K562 (cell line): ENCODE measurements around the gene KIF9. TPM values are rescaled to one million over a fixed set of nuclear protein-coding genes. Genes with fewer than 3 reads are reported as not detected.

Experiments used
- AFF1 ChIP-seq, 2 experiments: fragments of 450-650 bp; IDR thresholded peaks; 2 replicates each; pipeline ENCODE4 v1.6.1; 2018; ENCODE audit warnings: mild to moderate bottlenecking in 2 of 2, low read depth in 1 of 2; ENCODE audit not compliant: partially characterized antibody in 2 of 2
- ATF3 ChIP-seq, 2 experiments: fragments of 450-650 bp in 1 of 2; sonication (generic) in 1 of 2; formaldehyde crosslinking in 1 of 2; IDR thresholded peaks in 1 of 2; conservative IDR thresholded peaks in 1 of 2; 2 replicates each; pipeline versions ENCODE4 v1.6.1 to v1.8.1; 2016 to 2023; ENCODE audit warnings: mild to moderate bottlenecking in 2 of 2, moderate library complexity in 2 of 2, inconsistent platforms in 1 of 2, missing genetic modification reagents in 1 of 2
- ATF4 ChIP-seq: fragments of 450-650 bp; formaldehyde crosslinking; IDR thresholded peaks from 2 replicates; pipeline ENCODE4 v1.4.0; 2022; ENCODE audit warnings: mild to moderate bottlenecking, moderate library complexity
- CBFB ChIP-seq: sonication (generic); formaldehyde crosslinking; IDR thresholded peaks from 2 replicates; pipeline ENCODE4 v1.4.0; 2020; ENCODE audit warnings: mild to moderate bottlenecking, missing genetic modification reagents
- E2F6 ChIP-seq, 2 experiments: IDR thresholded peaks; 2 replicates each; pipeline ENCODE4 v1.6.1; 2011; ENCODE audit warnings: borderline replicate concordance in 1 of 2, control low read depth in 1 of 2, low read depth in 1 of 2, low read length in 1 of 2, mild to moderate bottlenecking in 1 of 2, mixed read lengths in 1 of 2, moderate library complexity in 1 of 2; ENCODE audit not compliant: insufficient read depth in 1 of 2, insufficient read length in 1 of 2, poor library complexity in 1 of 2, severe bottlenecking in 1 of 2; ENCODE audit errors: extremely low read depth in 1 of 2
- KAT8 ChIP-seq: fragments of 450-650 bp; IDR thresholded peaks from 2 replicates; pipeline ENCODE4 v1.6.1; 2016; ENCODE audit warnings: low read depth, mild to moderate bottlenecking
- MAFG ChIP-seq: fragments of 450-650 bp; conservative IDR thresholded peaks from 2 replicates; pipeline ENCODE4 v1.6.1; 2016; ENCODE audit warnings: missing genetic modification characterization, missing compliant biosample characterization
- NFIX ChIP-seq: fragments of 250-450 bp; sonication (Bioruptor Pico); IDR thresholded peaks from 2 replicates; pipeline ENCODE4 v1.4.0; 2020; ENCODE audit warnings: low read depth, mild to moderate bottlenecking, moderate library complexity
- NFXL1 ChIP-seq: fragments of 450-650 bp; formaldehyde crosslinking; IDR thresholded peaks from 2 replicates; pipeline ENCODE4 v1.4.0; 2021; ENCODE audit warnings: mild to moderate bottlenecking
- SMARCC2 ChIP-seq: fragments of 450-650 bp; IDR thresholded peaks from 2 replicates; pipeline ENCODE4 v1.6.1; 2017; ENCODE audit warnings: antibody characterized with exemption, moderate library complexity, mild to moderate bottlenecking, low read depth
- XRCC3 ChIP-seq: fragments of 450-650 bp; IDR thresholded peaks from 2 replicates; pipeline ENCODE4 v1.6.1; 2017; ENCODE audit warnings: mild to moderate bottlenecking, moderate library complexity
- ZFP1 ChIP-seq: fragments of 450-650 bp; formaldehyde crosslinking; IDR thresholded peaks from 2 replicates; pipeline ENCODE4 v1.4.0; 2020; ENCODE audit warnings: mild to moderate bottlenecking, mixed read lengths
- ZZZ3 ChIP-seq: fragments of 450-650 bp; IDR thresholded peaks from 2 replicates; pipeline ENCODE4 v1.6.1; 2016; ENCODE audit warnings: antibody characterized with exemption, mild to moderate bottlenecking, moderate library complexity
- polyA plus RNA-seq, 8 experiments: library from polyadenylated mRNA; depleted of rRNA in 4 of 8; stranded (reverse) in 5 of 8; unstranded in 3 of 8; fragments of >200 nt; fragmentation: Nextera tagmentation in 2 of 8; fragmentation: Illumina TruSeq in 1 of 8; extraction: Ambion mirVana in 2 of 8; extraction: Trizol in 1 of 8; gene quantifications; 2 replicates each; pipeline versions ENCODE4 v1.2.1 to v1.2.3, GENCODE V29; 2011 to 2014; ENCODE audit warnings: inconsistent platforms in 1 of 8, missing spikeins in 1 of 8
- total RNA-seq, 7 experiments: library from RNA; depleted of rRNA in 6 of 7; stranded (reverse); fragments of >200 nt in 6 of 7; fragmentation: Illumina TruSeq in 2 of 7; extraction: Trizol in 2 of 7; gene quantifications; 2 replicates each; pipeline versions ENCODE4 v1.2.1 to v1.2.3, GENCODE V29; 2011 to 2021; ENCODE audit warnings: low replicate concordance in 1 of 7
- TF ChIP-seq, protein P1 (sequence below): sonication (generic); IDR thresholded peaks from 2 replicates; pipeline ENCODE4 v1.6.1; 2016
- TF ChIP-seq, protein P2 (sequence below): fragments of 200-800 bp; sonication (Bioruptor generic); IDR thresholded peaks from 2 replicates; pipeline ENCODE4 v1.6.1; 2017; ENCODE audit warnings: missing genetic modification characterization, missing compliant biosample characterization

The KIF9 gene
- total and polyA plus RNA-seq, 9 of the 15 experiments (the other 6 are each of a cell fraction or from before 2014, with no cell fraction given): 16.9 to 56.9 (median 25.0) TPM

- TF ChIP-seq E2F6 (IDR thresholded peaks at IDR 0.05; ENCODE audit: borderline replicate concordance in 1 of 2, extremely low read depth in 1 of 2, insufficient read depth in 1 of 2, insufficient read length in 1 of 2, low read depth in 1 of 2, low read length in 1 of 2, poor library complexity in 1 of 2, severe bottlenecking in 1 of 2): no peak
- TF ChIP-seq, protein P1, sequence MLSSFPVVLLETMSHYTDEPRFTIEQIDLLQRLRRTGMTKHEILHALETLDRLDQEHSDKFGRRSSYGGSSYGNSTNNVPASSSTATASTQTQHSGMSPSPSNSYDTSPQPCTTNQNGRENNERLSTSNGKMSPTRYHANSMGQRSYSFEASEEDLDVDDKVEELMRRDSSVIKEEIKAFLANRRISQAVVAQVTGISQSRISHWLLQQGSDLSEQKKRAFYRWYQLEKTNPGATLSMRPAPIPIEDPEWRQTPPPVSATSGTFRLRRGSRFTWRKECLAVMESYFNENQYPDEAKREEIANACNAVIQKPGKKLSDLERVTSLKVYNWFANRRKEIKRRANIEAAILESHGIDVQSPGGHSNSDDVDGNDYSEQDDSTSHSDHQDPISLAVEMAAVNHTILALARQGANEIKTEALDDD: peak; percentile 78
- TF ChIP-seq XRCC3: no peak
- 0 out of 2 replicates have a peak, but pooled peaks have one; percentile 5 for TF ChIP-seq ZFP1
- no peak for TF ChIP-seq NFIX (CRISPR knock-in tag)
- no peak for TF ChIP-seq NFXL1 (CRISPR knock-in tag)
- no peak for TF ChIP-seq KAT8
- no peak for TF ChIP-seq MAFG
- TF ChIP-seq ATF3 (IDR thresholded peaks at IDR 0.05): peak; percentile 20; the same call in 1 of the 2 replicates
- no peak for TF ChIP-seq ATF3 (CRISPR knock-in tag; conservative IDR thresholded peaks at IDR 0.05)
- peak; percentile 93 for TF ChIP-seq SMARCC2
- no peak for TF ChIP-seq AFF1 (IDR thresholded peaks at IDR 0.05; ENCODE audit: low read depth in 1 of 2, partially characterized antibody in 2 of 2)
- 0 out of 2 replicates have a peak, but pooled peaks have one; percentile 60 for TF ChIP-seq ATF4
- TF ChIP-seq ZZZ3: no peak; the same call in 1 of the 2 replicates
- no peak for TF ChIP-seq CBFB (CRISPR knock-in tag)
- TF ChIP-seq, protein P2, sequence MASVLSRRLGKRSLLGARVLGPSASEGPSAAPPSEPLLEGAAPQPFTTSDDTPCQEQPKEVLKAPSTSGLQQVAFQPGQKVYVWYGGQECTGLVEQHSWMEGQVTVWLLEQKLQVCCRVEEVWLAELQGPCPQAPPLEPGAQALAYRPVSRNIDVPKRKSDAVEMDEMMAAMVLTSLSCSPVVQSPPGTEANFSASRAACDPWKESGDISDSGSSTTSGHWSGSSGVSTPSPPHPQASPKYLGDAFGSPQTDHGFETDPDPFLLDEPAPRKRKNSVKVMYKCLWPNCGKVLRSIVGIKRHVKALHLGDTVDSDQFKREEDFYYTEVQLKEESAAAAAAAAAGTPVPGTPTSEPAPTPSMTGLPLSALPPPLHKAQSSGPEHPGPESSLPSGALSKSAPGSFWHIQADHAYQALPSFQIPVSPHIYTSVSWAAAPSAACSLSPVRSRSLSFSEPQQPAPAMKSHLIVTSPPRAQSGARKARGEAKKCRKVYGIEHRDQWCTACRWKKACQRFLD: peak; percentile 77; the same call in 1 of the 2 replicates
Observed at GRCh38 chr3:47315069-47315647, 32.6 kb upstream of the KIF9 start (continued).
